IMR-90 (cell line): ENCODE data around the gene RASGRP2. TPM values are rescaled to one million over a fixed set of nuclear protein-coding genes. Genes with fewer than 3 reads are reported as not detected.

Experiments
- ATAC-seq: fragments of 200-7000 bp; cut with Tn5 transposase; 2 replicates; pipeline ENCODE4 v1.9.1; 2020; ENCODE audit warnings: low read depth, mild to moderate bottlenecking, moderate library complexity
- BruUV-seq: library from RNA; stranded (reverse); fragments of 400-500 nt; replicated peaks from 2 replicates; lab custom pipeline; 2021; lab: Mats Ljungman, UMichigan
- CTCF ChIA-PET: fragments of 300-600 bp; formaldehyde crosslinking; extraction: SDS; loops from one replicate; lab custom pipeline; 2021; ENCODE audit warnings: antibody characterized with exemption; lab: Yijun Ruan, JAX
- POLR2A ChIA-PET: fragments of 300-600 bp; sonication (Branson Sonifier 250); formaldehyde crosslinking; loops from one replicate; lab custom pipeline; 2022; ENCODE audit warnings: antibody characterized with exemption; ENCODE audit not compliant: unreplicated experiment; lab: Charles Lee
- DNase-seq: peaks from one replicate; pipeline ENCODE4 v3.0.0; 2013
- H2AFZ ChIP-seq: replicated peaks from 2 replicates; pipeline ENCODE3; 2013; ENCODE audit warnings: low read length, mild to moderate bottlenecking; ENCODE audit not compliant: poor library complexity
- H2AK5ac ChIP-seq: 2 replicates; pipeline ENCODE4 v1.6.1; 2013; ENCODE audit warnings: low read depth, low read length, inconsistent platforms
- H2AK9ac ChIP-seq: replicated peaks from 2 replicates; pipeline ENCODE3; 2013; ENCODE audit warnings: mild to moderate bottlenecking, low read depth, low read length, moderate library complexity; ENCODE audit not compliant: poor library complexity
- H2BK120ac ChIP-seq: 2 replicates; pipeline ENCODE4 v1.6.1; 2013; ENCODE audit warnings: low read depth, low read length, inconsistent platforms
- H2BK15ac ChIP-seq: 3 replicates; pipeline ENCODE4 v1.6.1; 2013; ENCODE audit warnings: low read depth, low read length, inconsistent platforms
- H2BK20ac ChIP-seq: 2 replicates; pipeline ENCODE4 v1.6.1; 2013; ENCODE audit warnings: low read depth, mild to moderate bottlenecking, inconsistent platforms, low read length, moderate library complexity
- H2BK5ac ChIP-seq: 2 replicates; pipeline ENCODE4 v1.6.1; 2013; ENCODE audit warnings: mild to moderate bottlenecking, low read depth, low read length, inconsistent platforms; ENCODE audit not compliant: poor library complexity, severe bottlenecking
- H3K14ac ChIP-seq: replicated peaks from 2 replicates; pipeline ENCODE4 v1.6.1; 2013; ENCODE audit warnings: low read depth, low read length, inconsistent platforms
- H3K18ac ChIP-seq: 2 replicates; pipeline ENCODE4 v1.6.1; 2013; ENCODE audit warnings: low read depth, low read length, control low read depth
- H3K23ac ChIP-seq: 2 replicates; pipeline ENCODE4 v1.6.1; 2013; ENCODE audit warnings: low read depth, low read length, inconsistent platforms
- H3K27ac ChIP-seq: 2 replicates; pipeline ENCODE4 v1.5.1; 2013; ENCODE audit warnings: mild to moderate bottlenecking, control low read depth, low read length; ENCODE audit not compliant: insufficient read depth
- H3K27me3 ChIP-seq: 2 replicates; pipeline ENCODE4 v1.6.1; 2013; ENCODE audit warnings: low read length; ENCODE audit not compliant: control insufficient read depth, insufficient read depth
- H3K36me3 ChIP-seq: 2 replicates; pipeline ENCODE4 v1.6.1; 2013; ENCODE audit warnings: low read length, mixed read lengths; ENCODE audit not compliant: control insufficient read depth, insufficient read depth
- H3K4ac ChIP-seq: 2 replicates; pipeline ENCODE4 v1.6.1; 2013; ENCODE audit warnings: low read depth, low read length, inconsistent platforms
- H3K4me1 ChIP-seq: 2 replicates; pipeline ENCODE4 v1.6.1; 2013; ENCODE audit warnings: low read length, mixed read lengths; ENCODE audit not compliant: control insufficient read depth, insufficient read depth
- H3K4me2 ChIP-seq: 2 replicates; pipeline ENCODE4 v1.6.1; 2013; ENCODE audit warnings: low read depth, mild to moderate bottlenecking, control low read depth, low read length, moderate library complexity
- H3K4me3 ChIP-seq: 2 replicates; pipeline ENCODE4 v1.5.1; 2013; ENCODE audit warnings: low read depth, mild to moderate bottlenecking, control low read depth, low read length, moderate library complexity; ENCODE audit not compliant: insufficient read depth
- H3K56ac ChIP-seq: 2 replicates; pipeline ENCODE4 v1.6.1; 2013; ENCODE audit warnings: low read length, inconsistent platforms; ENCODE audit not compliant: insufficient read depth; ENCODE audit errors: extremely low read depth
- H3K79me1 ChIP-seq, 2 experiments: 2 replicates each; pipeline ENCODE4 v1.6.1; 2013; ENCODE audit warnings: low read length in 2 of 2, inconsistent platforms in 1 of 2, low read depth in 1 of 2
- H3K9ac ChIP-seq: 2 replicates; pipeline ENCODE4 v1.6.1; 2013; ENCODE audit warnings: low read depth, low read length, control low read depth
- H3K9me1 ChIP-seq: 2 replicates; pipeline ENCODE4 v1.6.1; 2013; ENCODE audit warnings: low read length, inconsistent platforms; ENCODE audit not compliant: insufficient read depth
- H3K9me3 ChIP-seq: 2 replicates; pipeline ENCODE4 v1.6.1; 2013; ENCODE audit warnings: low read length; ENCODE audit not compliant: control insufficient read depth, insufficient read depth
- H4K20me1 ChIP-seq: 2 replicates; pipeline ENCODE4 v1.6.1; 2013; ENCODE audit warnings: low read length, inconsistent platforms; ENCODE audit not compliant: insufficient read depth
- H4K5ac ChIP-seq: 2 replicates; pipeline ENCODE4 v1.6.1; 2013; ENCODE audit warnings: mild to moderate bottlenecking, low read depth, low read length, control low read depth
- H4K8ac ChIP-seq, 2 experiments: 2 replicates each; pipeline ENCODE4 v1.6.1; 2013; ENCODE audit warnings: low read depth in 2 of 2, low read length in 2 of 2, control low read depth in 1 of 2, inconsistent platforms in 1 of 2
- H4K91ac ChIP-seq: 2 replicates; pipeline ENCODE4 v1.6.1; 2013; ENCODE audit warnings: low read depth, low read length, inconsistent platforms; ENCODE audit not compliant: insufficient read depth
- BHLHE40 ChIP-seq: fragments of 150-350 bp; IDR thresholded peaks from 2 replicates; pipeline ENCODE4 v1.6.1; 2016; ENCODE audit warnings: mild to moderate bottlenecking, low read depth, low read length
- FOS ChIP-seq: fragments of 150-350 bp; IDR thresholded peaks from 2 replicates; pipeline ENCODE4 v1.6.1; 2016; ENCODE audit warnings: low read depth, low read length
- MXI1 ChIP-seq: IDR thresholded peaks from 2 replicates; pipeline ENCODE4 v1.6.1; 2012; ENCODE audit warnings: low read depth, mild to moderate bottlenecking, low read length, moderate library complexity, borderline replicate concordance
- NFE2L2 ChIP-seq: fragments of 150-350 bp; IDR thresholded peaks from 2 replicates; pipeline ENCODE4 v1.6.1; 2016; ENCODE audit warnings: low read depth, mild to moderate bottlenecking, low read length
- POLR2A ChIP-seq: IDR thresholded peaks from 2 replicates; pipeline ENCODE4 v1.6.1; 2012; ENCODE audit warnings: mild to moderate bottlenecking, low read depth, low read length
- WGBS, 2 experiments: methylation state at CpG; one replicate each; pipeline versions ENCODE4 v1.1.5 to v1.1.7; 2013; ENCODE audit warnings: missing lambda C conversion rate in 2 of 2; ENCODE audit not compliant: insufficient read length in 1 of 2; ENCODE audit errors: extremely low coverage in 2 of 2; 5-methylcytosine and 5-hydroxymethylcytosine counted together
- dilution Hi-C: fragments of 300-500 bp; cut with HindIII; formaldehyde crosslinking; loops from one replicate; pipeline ENCODE4 v1.14.3; 2018; ENCODE audit warnings: low sequenced_read_pairs; ENCODE audit not compliant: unreplicated experiment
- in situ Hi-C: fragments of 300-500 bp; cut with MboI; formaldehyde crosslinking; loops from 3 replicates; pipeline ENCODE4 v1.14.3; 2019; ENCODE audit warnings: low sequenced_read_pairs, inconsistent platforms, mixed read lengths
- intact Hi-C: fragments of 100-400 bp; cut with micrococcal nuclease; formaldehyde crosslinking; loops from 2 replicates; pipeline ENCODE4 v1.10.0; 2022
- polyA plus RNA-seq, 3 experiments: library from polyadenylated mRNA; depleted of rRNA; stranded (reverse); fragments of >200 nt; gene quantifications; 2 replicates each; pipeline ENCODE4 v1.2.3, GENCODE V29; 2012; ENCODE audit warnings: low replicate concordance in 1 of 3
- total RNA-seq: library from RNA; depleted of rRNA; stranded (reverse); fragments of >200 nt; gene quantifications from 2 replicates; pipeline ENCODE4 v1.2.3, GENCODE V29; 2012
- TF ChIP-seq, protein P1 (sequence below): conservative IDR thresholded peaks from 2 replicates; pipeline ENCODE4 v1.5.1; 2012; ENCODE audit warnings: mild to moderate bottlenecking, low read depth, low read length, improper control_type of control experiment

RASGRP2 gene
- total and polyA plus RNA-seq, 2 of the 4 experiments (the other 2 are of a cell fraction) = 1.2 TPM; not detected in 1

GRCh38 chr11:64786308-64786707 is 42.4 kb upstream of the RASGRP2 start:
- Histone ChIP-seq H4K5ac (no peak overlapping the region), H2AFZ (no peak overlapping the region), H3K23ac (no peak overlapping the region), H3K4me3 (no peak overlapping the region), H3K9ac (no peak overlapping the region), H2BK20ac (no peak overlapping the region), H3K4me1 (no peaks in the 10 kb centered on the region), H3K56ac (no peak overlapping the region), H3K27ac (no peak overlapping the region), H2AK5ac (no peak overlapping the region), H3K9me1 (no peaks in the 10 kb centered on the region), H3K14ac (no peak overlapping the region), H3K27me3 (no peaks in the 10 kb centered on the region), H3K36me3 (peaks cover 17% of the 10 kb centered on the region), H3K4ac (no peak overlapping the region), H2AK9ac (no peak overlapping the region), H3K79me1 (no peaks in the 10 kb centered on the region), H3K9me3 (no peaks in the 10 kb centered on the region), H3K18ac (no peak overlapping the region), H2BK5ac (no peak overlapping the region), H4K8ac (no peak overlapping the region), H4K20me1 (no peaks in the 10 kb centered on the region), H3K4me2 (no peak overlapping the region), H2BK15ac (no peak overlapping the region), H4K91ac (no peak overlapping the region), H2BK120ac (no peak overlapping the region)
- no peak for TF ChIP-seq FOS
- no peak for TF ChIP-seq NFE2L2
- TF ChIP-seq POLR2A = no peak
- TF ChIP-seq BHLHE40 = no peak
- no peak for TF ChIP-seq MXI1
- TF ChIP-seq, protein P1, sequence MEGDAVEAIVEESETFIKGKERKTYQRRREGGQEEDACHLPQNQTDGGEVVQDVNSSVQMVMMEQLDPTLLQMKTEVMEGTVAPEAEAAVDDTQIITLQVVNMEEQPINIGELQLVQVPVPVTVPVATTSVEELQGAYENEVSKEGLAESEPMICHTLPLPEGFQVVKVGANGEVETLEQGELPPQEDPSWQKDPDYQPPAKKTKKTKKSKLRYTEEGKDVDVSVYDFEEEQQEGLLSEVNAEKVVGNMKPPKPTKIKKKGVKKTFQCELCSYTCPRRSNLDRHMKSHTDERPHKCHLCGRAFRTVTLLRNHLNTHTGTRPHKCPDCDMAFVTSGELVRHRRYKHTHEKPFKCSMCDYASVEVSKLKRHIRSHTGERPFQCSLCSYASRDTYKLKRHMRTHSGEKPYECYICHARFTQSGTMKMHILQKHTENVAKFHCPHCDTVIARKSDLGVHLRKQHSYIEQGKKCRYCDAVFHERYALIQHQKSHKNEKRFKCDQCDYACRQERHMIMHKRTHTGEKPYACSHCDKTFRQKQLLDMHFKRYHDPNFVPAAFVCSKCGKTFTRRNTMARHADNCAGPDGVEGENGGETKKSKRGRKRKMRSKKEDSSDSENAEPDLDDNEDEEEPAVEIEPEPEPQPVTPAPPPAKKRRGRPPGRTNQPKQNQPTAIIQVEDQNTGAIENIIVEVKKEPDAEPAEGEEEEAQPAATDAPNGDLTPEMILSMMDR = no peak
- ChIA-PET CTCF (no interaction called here), POLR2A (no interaction called here)
- WGBS, 2 experiments = 100% methylated on average over 3 of the region's 10 CpGs; no CpG with 5 or more reads in 1 of the 2 experiments
- in situ Hi-C loops (no loop called here), dilution Hi-C loops (no loop called here), intact Hi-C loops (loop anchor here (2.0 kb wide), 1 partner anchor 228 kb away; the partner anchor contains the start of gene ARL2)
- DNase-seq (no peak), ATAC-seq (no peak)
- no TSS peak for BruUV-seq
